ENCODE measurements around the gene CHURC1. TPM values are rescaled to one million over a fixed set of nuclear protein-coding genes. Genes with fewer than 3 reads are reported as not detected.
A peak's percentile ranks its signal among the peaks of the same experiment; 100 is the strongest.

Gene CHURC1
- 100 to 1,000 TPM in 1 of 2 donors, 10 to 100 TPM in 1; 70.9 to 102 TPM for total RNA-seq

DNA sequence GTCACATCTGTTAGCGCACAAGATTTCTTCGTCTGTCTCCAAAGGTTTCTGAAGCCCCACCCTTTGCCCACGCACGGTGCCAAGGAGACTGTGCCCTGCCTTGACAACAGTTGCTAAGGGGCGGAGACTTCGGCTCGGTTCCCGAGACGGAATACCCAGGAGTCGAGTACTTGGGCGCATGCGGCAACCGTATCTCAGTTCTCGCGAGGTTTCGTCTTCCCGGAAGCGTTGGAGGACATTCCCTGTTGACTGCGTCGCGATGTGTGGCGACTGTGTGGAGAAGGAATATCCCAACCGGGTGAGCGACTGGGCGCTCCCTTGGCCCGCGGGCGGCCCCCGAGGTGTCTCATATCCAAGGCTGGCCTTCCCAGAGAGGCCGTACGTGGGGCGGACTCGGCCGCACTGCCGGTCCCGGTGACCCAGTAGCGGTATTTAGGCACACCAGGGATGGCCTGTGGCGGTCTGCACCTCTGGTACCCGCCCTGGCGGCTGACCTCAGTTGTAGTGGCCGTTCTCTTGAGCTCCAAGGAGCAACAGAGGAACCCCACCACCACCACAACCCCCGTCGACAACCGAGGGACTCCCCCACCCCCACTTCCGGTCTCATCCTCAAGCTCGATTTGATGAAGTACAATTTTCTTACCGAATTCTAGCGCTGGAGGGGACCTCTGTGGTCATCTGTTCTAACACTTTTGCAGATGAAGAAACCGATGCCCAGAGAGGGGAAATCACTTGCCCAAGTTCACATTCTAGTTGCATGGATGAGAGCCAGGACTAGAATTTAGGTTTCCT is at the start of gene CHURC1:
CHURC1 (plus strand) TSS at position 219 of the 792 bp plus-strand sequence; CDS start at position 260, 41 bp downstream.
- Histone ChIP-seq H3K4me1 (peaks cover 0 to 36% of the 10 kb centered on the region in 2 donors), H3K4me3 (peak within 1 kb of the TSS; percentile 94 to 96), H3K27ac (peak within 1 kb of the TSS; percentile 95 to 97), H3K27me3 (no peaks in the 10 kb centered on the region), H3K9me3 (no peaks in the 10 kb centered on the region), H3K36me3 (no peaks in the 10 kb centered on the region)
- peak; percentile 99 for DNase-seq (ENCODE audit: low spot score)
- TF ChIP-seq, protein P1, sequence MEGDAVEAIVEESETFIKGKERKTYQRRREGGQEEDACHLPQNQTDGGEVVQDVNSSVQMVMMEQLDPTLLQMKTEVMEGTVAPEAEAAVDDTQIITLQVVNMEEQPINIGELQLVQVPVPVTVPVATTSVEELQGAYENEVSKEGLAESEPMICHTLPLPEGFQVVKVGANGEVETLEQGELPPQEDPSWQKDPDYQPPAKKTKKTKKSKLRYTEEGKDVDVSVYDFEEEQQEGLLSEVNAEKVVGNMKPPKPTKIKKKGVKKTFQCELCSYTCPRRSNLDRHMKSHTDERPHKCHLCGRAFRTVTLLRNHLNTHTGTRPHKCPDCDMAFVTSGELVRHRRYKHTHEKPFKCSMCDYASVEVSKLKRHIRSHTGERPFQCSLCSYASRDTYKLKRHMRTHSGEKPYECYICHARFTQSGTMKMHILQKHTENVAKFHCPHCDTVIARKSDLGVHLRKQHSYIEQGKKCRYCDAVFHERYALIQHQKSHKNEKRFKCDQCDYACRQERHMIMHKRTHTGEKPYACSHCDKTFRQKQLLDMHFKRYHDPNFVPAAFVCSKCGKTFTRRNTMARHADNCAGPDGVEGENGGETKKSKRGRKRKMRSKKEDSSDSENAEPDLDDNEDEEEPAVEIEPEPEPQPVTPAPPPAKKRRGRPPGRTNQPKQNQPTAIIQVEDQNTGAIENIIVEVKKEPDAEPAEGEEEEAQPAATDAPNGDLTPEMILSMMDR (IDR thresholded peaks at IDR 0.05) = no peak

DNA sequence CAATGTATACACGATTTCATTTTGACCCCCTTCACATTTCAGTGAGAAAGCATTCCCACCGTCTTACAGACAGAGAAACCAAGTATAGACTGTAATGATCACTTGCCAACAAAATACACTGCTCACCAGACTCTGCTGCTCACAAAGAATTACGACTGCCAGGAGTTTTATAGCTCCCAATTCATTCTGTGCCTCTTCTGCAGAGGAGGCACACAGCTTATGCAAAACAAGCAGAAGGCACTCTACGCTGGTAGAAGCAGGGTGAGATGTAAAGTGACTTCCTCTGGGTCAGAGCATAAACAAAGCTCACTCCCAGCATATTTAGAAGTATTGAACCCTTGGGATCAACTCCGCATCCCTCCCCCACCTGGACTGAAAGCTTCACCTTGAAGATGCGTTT is 49.1 kb upstream of the CHURC1 start:
- peaks cover 0 to 5% of the 10 kb centered on the region in 2 donors for H3K4me1 ChIP-seq
- no peak overlapping the region for H3K4me3 ChIP-seq
- no peak overlapping the region for H3K27ac ChIP-seq
- no peak for DNase-seq (ENCODE audit: low spot score)
- TF ChIP-seq, protein P1 (IDR thresholded peaks at IDR 0.05) = no peak
- no peaks in the 10 kb centered on the region for H3K27me3 ChIP-seq
- no peaks in the 10 kb centered on the region for H3K9me3 ChIP-seq
- H3K36me3 ChIP-seq = no peaks in the 10 kb centered on the region

DNA sequence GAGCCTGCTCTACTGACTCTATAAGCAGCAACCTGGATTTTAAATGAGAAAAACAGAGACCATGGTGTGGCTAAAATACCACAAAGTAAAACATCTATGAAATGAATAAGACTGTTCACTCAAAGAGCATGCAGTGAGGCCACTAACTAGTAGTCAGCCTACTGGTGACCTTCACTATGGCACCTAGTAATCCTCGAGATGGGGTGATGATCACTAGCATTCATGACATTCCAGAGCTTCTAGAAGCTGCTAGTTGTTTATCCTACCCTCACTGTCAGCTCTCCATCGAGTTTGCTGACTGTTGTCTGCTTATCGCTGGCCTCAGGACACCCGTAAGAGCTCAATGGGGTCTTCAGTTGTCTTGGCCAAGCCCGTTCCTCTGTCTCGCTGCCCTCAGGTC is 48.3 kb upstream of the CHURC1 start:
- Histone ChIP-seq H3K36me3 (no peaks in the 10 kb centered on the region), H3K9me3 (no peaks in the 10 kb centered on the region), H3K27me3 (no peaks in the 10 kb centered on the region), H3K4me1 (peaks cover 0 to 5% of the 10 kb centered on the region in 2 donors), H3K27ac (peak overlapping the region in 1 of 2 donors; percentile 24), H3K4me3 (no peak overlapping the region)
- TF ChIP-seq, protein P1 (IDR thresholded peaks at IDR 0.05) = no peak
- no peak for DNase-seq (ENCODE audit: low spot score)

DNA sequence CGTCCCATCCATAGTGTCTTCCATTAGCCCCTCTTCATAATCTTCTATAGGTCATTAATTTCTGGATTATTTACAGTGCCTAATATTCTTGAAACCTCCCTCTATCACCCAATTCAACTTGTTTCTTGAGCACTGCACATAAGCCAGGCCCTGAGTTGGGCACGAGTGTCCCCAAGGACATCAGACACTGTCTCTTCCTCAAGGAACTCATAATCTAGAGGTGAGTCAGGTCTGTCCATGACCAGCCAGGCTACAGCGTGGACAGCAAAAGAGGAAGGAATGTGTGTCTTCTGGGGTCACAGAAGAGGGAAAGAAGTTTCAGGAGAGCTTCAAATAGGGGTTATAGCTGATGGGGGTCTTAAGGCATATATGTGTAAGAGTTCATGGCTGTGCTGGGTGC is 47.1 kb upstream of the CHURC1 start:
- Histone ChIP-seq H3K4me3 (no peak overlapping the region), H3K4me1 (peaks cover 0 to 5% of the 10 kb centered on the region in 2 donors), H3K36me3 (no peaks in the 10 kb centered on the region), H3K9me3 (no peaks in the 10 kb centered on the region), H3K27ac (no peak overlapping the region), H3K27me3 (no peaks in the 10 kb centered on the region)
- DNase-seq (ENCODE audit: low spot score) = no peak
- TF ChIP-seq, protein P1 (IDR thresholded peaks at IDR 0.05) = no peak

DNA sequence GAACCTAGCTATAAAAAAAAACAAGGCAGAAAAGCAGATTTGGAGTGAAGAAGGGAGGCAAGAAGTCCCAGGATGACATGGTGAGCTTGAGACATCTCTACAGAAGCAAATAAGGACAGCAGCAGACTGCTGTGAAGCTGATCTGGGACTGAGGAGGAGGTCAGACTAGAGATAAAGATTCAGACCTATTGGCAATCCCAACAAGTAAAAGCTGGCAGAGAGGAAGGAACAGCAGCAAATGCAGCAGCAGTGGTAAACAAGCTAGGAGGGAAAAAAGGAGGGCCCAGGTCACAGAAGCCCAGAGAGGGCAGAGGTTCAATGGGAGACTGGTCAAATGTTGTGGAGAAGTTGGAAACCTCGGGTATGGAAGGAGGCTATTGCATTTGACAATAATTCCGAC is 45.9 kb upstream of the CHURC1 start:
- TF ChIP-seq, protein P1 (IDR thresholded peaks at IDR 0.05) = no peak
- H3K27ac ChIP-seq = no peak overlapping the region

More for the DNA sequence above, 45.9 kb upstream of the CHURC1 start:
- H3K4me3 ChIP-seq = no peak overlapping the region
- H3K27me3 ChIP-seq = no peaks in the 10 kb centered on the region
- H3K4me1 ChIP-seq = peaks cover 0 to 5% of the 10 kb centered on the region in 2 donors
- no peaks in the 10 kb centered on the region for H3K36me3 ChIP-seq
- no peak for DNase-seq (ENCODE audit: low spot score)
- H3K9me3 ChIP-seq = no peaks in the 10 kb centered on the region
